Astrocyte (in vitro differentiated cells and primary cell): ENCODE results near the gene GJA9. TPM values are rescaled to one million over a fixed set of nuclear protein-coding genes. Genes with fewer than 3 reads are reported as not detected.

Experiments used
- DNase-seq: peaks from one replicate; pipeline ENCODE4 v3.0.0-alpha.2; 2010; ENCODE audit warnings: low read depth
- FAIRE-seq: peaks from 2 replicates; lab custom pipeline; 2011; peaks lifted over from hg19 to GRCh38; lab: Jason Lieb, UNC
- H2AFZ ChIP-seq: 2 replicates; pipeline ENCODE4 v1.6.0; 2012; ENCODE audit warnings: low read depth, low read length, inconsistent platforms
- H3K27ac ChIP-seq: 2 replicates; pipeline ENCODE4 v1.5.1; 2011; ENCODE audit warnings: low read depth, low read length, inconsistent platforms
- H3K27me3 ChIP-seq: 2 replicates; pipeline ENCODE4 v1.6.0; 2011; ENCODE audit warnings: low read length, inconsistent platforms; ENCODE audit not compliant: insufficient read depth
- H3K36me3 ChIP-seq: 2 replicates; pipeline ENCODE4 v1.5.1; 2011; ENCODE audit warnings: low read length, inconsistent platforms; ENCODE audit not compliant: insufficient read depth
- H3K4me1 ChIP-seq: 2 replicates; pipeline ENCODE4 v1.5.1; 2011; ENCODE audit warnings: low read length, inconsistent platforms; ENCODE audit not compliant: insufficient read depth
- H3K4me2 ChIP-seq: 2 replicates; pipeline ENCODE4 v1.6.0; 2012; ENCODE audit warnings: low read length, inconsistent platforms
- H3K4me3 ChIP-seq: 2 replicates; pipeline ENCODE4 v1.5.1; 2011; ENCODE audit warnings: low read depth, mild to moderate bottlenecking, low read length, inconsistent platforms; ENCODE audit not compliant: insufficient read depth
- H3K79me2 ChIP-seq: 2 replicates; pipeline ENCODE4 v1.6.0; 2012; ENCODE audit warnings: mild to moderate bottlenecking, low read length, inconsistent platforms; ENCODE audit not compliant: insufficient read depth
- H3K9ac ChIP-seq: 2 replicates; pipeline ENCODE4 v1.6.0; 2012; ENCODE audit warnings: mild to moderate bottlenecking, low read length, inconsistent platforms
- H3K9me3 ChIP-seq: 2 replicates; pipeline ENCODE4 v1.5.1; 2012; ENCODE audit warnings: low read depth, mild to moderate bottlenecking, low read length, inconsistent platforms; ENCODE audit not compliant: insufficient read depth
- H4K20me1 ChIP-seq: 2 replicates; pipeline ENCODE4 v1.6.0; 2012; ENCODE audit warnings: low read length, inconsistent platforms; ENCODE audit not compliant: insufficient read depth
- H3K27ac Mint-ChIP-seq: one replicate; pipeline ENCODE4 v1.8.0; 2021; ENCODE audit warnings: mild to moderate bottlenecking, mixed read lengths; ENCODE audit not compliant: unreplicated experiment
- H3K27me3 Mint-ChIP-seq: one replicate; pipeline ENCODE4 v1.8.0; 2021; ENCODE audit warnings: low read depth, mixed read lengths; ENCODE audit not compliant: unreplicated experiment
- H3K36me3 Mint-ChIP-seq: one replicate; pipeline ENCODE4 v1.8.0; 2021; ENCODE audit warnings: low read depth, mixed read lengths; ENCODE audit not compliant: unreplicated experiment
- H3K4me1 Mint-ChIP-seq: one replicate; pipeline ENCODE4 v1.8.0; 2021; ENCODE audit warnings: low read depth, mixed read lengths; ENCODE audit not compliant: unreplicated experiment
- H3K4me3 Mint-ChIP-seq: one replicate; pipeline ENCODE4 v1.8.0; 2021; ENCODE audit warnings: mild to moderate bottlenecking, moderate library complexity, mixed read lengths; ENCODE audit not compliant: unreplicated experiment
- H3K9me3 Mint-ChIP-seq: one replicate; pipeline ENCODE4 v1.8.0; 2021; ENCODE audit warnings: mild to moderate bottlenecking, mixed read lengths; ENCODE audit not compliant: unreplicated experiment
- EZH2 ChIP-seq: IDR thresholded peaks from 2 replicates; pipeline ENCODE4 v1.6.1; 2012; ENCODE audit warnings: mild to moderate bottlenecking, low read length, inconsistent platforms; ENCODE audit not compliant: insufficient read depth
- total RNA-seq: library from RNA; stranded (reverse); gene quantifications from 2 replicates; pipeline ENCODE4 v1.2.1, GENCODE V29; 2021
- TF ChIP-seq, protein P1 (sequence below): IDR thresholded peaks from 2 replicates; pipeline ENCODE4 v1.5.1; 2011; ENCODE audit warnings: low read depth, mild to moderate bottlenecking, inconsistent platforms, low read length, moderate library complexity; ENCODE audit not compliant: insufficient read depth

Gene GJA9
- total RNA-seq, 1 donor from 2014 or later = not detected

DNA sequence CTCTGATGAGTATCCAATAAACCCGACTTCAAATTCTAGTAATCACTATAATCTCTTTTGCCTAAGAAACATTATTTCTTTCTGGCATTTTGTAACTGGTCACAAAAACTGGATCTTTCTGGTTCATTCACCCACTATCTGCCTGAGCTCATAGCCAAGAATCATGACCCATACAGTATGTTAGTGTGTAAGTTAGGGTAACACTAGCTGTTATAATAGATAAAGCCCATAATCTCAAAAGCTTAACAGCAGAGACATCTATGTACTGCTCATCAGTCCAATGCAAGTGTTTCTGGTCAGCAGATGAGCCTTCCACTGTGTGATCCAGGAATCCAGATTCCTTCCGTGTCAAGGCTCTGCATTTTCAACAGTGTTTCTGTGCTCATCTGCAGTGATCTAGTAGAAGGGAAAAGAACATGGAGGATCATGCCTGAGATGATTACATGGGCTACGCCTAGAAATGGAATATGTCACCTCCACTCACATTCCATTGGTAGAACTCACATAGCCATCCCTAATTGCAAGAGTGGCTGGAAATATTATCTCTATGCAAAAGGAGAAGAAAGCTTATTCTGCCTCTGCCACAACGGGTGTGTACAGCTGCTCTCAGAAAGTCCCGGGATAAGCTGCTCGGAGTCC is 49.5 kb downstream of the GJA9 start:
- H3K4me1 Mint-ChIP-seq = peaks cover 9% of the 10 kb centered on the region
- peaks cover 8% of the 10 kb centered on the region for H3K27me3 ChIP-seq
- TF ChIP-seq EZH2 = no peak
- TF ChIP-seq, protein P1, sequence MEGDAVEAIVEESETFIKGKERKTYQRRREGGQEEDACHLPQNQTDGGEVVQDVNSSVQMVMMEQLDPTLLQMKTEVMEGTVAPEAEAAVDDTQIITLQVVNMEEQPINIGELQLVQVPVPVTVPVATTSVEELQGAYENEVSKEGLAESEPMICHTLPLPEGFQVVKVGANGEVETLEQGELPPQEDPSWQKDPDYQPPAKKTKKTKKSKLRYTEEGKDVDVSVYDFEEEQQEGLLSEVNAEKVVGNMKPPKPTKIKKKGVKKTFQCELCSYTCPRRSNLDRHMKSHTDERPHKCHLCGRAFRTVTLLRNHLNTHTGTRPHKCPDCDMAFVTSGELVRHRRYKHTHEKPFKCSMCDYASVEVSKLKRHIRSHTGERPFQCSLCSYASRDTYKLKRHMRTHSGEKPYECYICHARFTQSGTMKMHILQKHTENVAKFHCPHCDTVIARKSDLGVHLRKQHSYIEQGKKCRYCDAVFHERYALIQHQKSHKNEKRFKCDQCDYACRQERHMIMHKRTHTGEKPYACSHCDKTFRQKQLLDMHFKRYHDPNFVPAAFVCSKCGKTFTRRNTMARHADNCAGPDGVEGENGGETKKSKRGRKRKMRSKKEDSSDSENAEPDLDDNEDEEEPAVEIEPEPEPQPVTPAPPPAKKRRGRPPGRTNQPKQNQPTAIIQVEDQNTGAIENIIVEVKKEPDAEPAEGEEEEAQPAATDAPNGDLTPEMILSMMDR = no peak
- H3K36me3 ChIP-seq = no peaks in the 10 kb centered on the region
- H3K36me3 Mint-ChIP-seq = no peaks in the 10 kb centered on the region
- H3K4me3 ChIP-seq = no peak overlapping the region
- no peaks in the 10 kb centered on the region for H3K79me2 ChIP-seq
- H3K4me1 ChIP-seq = no peaks in the 10 kb centered on the region
- peaks cover 12% of the 10 kb centered on the region for H3K27me3 Mint-ChIP-seq
- no peak overlapping the region for H3K27ac Mint-ChIP-seq
- no peak overlapping the region for H3K4me2 ChIP-seq
- DNase-seq (no peak), FAIRE-seq (no peak)
- no peaks in the 10 kb centered on the region for H3K9me3 ChIP-seq
- H4K20me1 ChIP-seq = no peaks in the 10 kb centered on the region
- H3K27ac ChIP-seq = no peak overlapping the region
- H3K9ac ChIP-seq = no peak overlapping the region
- H3K4me3 Mint-ChIP-seq = no peak overlapping the region
- H2AFZ ChIP-seq = no peak overlapping the region
- H3K9me3 Mint-ChIP-seq = peaks cover 3% of the 10 kb centered on the region

- Histone ChIP-seq H3K4me1 (no peaks in the 10 kb centered on the region), H4K20me1 (no peaks in the 10 kb centered on the region), H3K27me3 (peaks cover 8% of the 10 kb centered on the region), H3K4me2 (no peak overlapping the region), H3K9ac (no peak overlapping the region), H3K27ac (no peak overlapping the region), H3K79me2 (no peaks in the 10 kb centered on the region), H3K9me3 (no peaks in the 10 kb centered on the region), H2AFZ (no peak overlapping the region), H3K4me3 (no peak overlapping the region), H3K36me3 (no peaks in the 10 kb centered on the region)
- DNase-seq = no peak
- H3K9me3 Mint-ChIP-seq = peaks cover 3% of the 10 kb centered on the region
- no peaks in the 10 kb centered on the region for H3K36me3 Mint-ChIP-seq
- no peak overlapping the region for H3K27ac Mint-ChIP-seq
- FAIRE-seq = no peak
- H3K4me3 Mint-ChIP-seq = no peak overlapping the region
- TF ChIP-seq, protein P1 = no peak
- no peak for TF ChIP-seq EZH2
- peaks cover 8% of the 10 kb centered on the region for H3K4me1 Mint-ChIP-seq
- H3K27me3 Mint-ChIP-seq = peaks cover 26% of the 10 kb centered on the region
These were observed 52.0 kb downstream of the GJA9 start for GRCh38 chr1:38829368-38829767.

GRCh38 chr1:38827318-38827717 is 54.1 kb downstream of the GJA9 start:
- peaks cover 35% of the 10 kb centered on the region for H3K27me3 Mint-ChIP-seq
- Histone ChIP-seq H3K36me3 (no peaks in the 10 kb centered on the region), H2AFZ (no peak overlapping the region), H3K27ac (no peak overlapping the region), H3K9ac (no peak overlapping the region), H3K4me1 (no peaks in the 10 kb centered on the region), H3K4me3 (no peak overlapping the region), H3K27me3 (peaks cover 8% of the 10 kb centered on the region), H3K9me3 (no peaks in the 10 kb centered on the region), H3K79me2 (no peaks in the 10 kb centered on the region), H4K20me1 (no peaks in the 10 kb centered on the region), H3K4me2 (no peak overlapping the region)
- no peak overlapping the region for H3K27ac Mint-ChIP-seq
- FAIRE-seq = peak; percentile 9
- no peaks in the 10 kb centered on the region for H3K9me3 Mint-ChIP-seq
- H3K4me1 Mint-ChIP-seq = no peaks in the 10 kb centered on the region
- DNase-seq = no peak
- no peaks in the 10 kb centered on the region for H3K36me3 Mint-ChIP-seq
- H3K4me3 Mint-ChIP-seq = no peak overlapping the region
- TF ChIP-seq, protein P1 = no peak
- TF ChIP-seq EZH2 = no peak
